Small intestine (tissue), 7 donors: ENCODE data around the gene ROCK2. TPM values are rescaled to one million over a fixed set of nuclear protein-coding genes. Genes with fewer than 3 reads are reported as not detected.

Experiments
- DNase-seq, 2 donors: peaks; one replicate each; pipeline versions ENCODE4 v3.0.0 to v3.0.0-alpha.2; 2013
- FAIRE-seq: peaks from 2 replicates; lab custom pipeline; 2012; peaks lifted over from hg19 to GRCh38; lab: Jason Lieb, UNC
- H3K27ac ChIP-seq, 3 donors: one replicate each; pipeline ENCODE4 v1.5.1; 2013; ENCODE audit warnings: low read length in 2 of 3, mild to moderate bottlenecking in 2 of 3, control low read depth in 1 of 3, inconsistent platforms in 1 of 3, low read depth in 1 of 3, moderate library complexity in 1 of 3
- H3K27me3 ChIP-seq, 3 donors: one replicate each; pipeline ENCODE4 v1.6.1; 2013; ENCODE audit warnings: low read length in 3 of 3, inconsistent platforms in 1 of 3; ENCODE audit not compliant: control insufficient read depth in 3 of 3, insufficient read depth in 3 of 3
- H3K36me3 ChIP-seq, 3 donors: one replicate each; pipeline ENCODE4 v1.6.1; 2013; ENCODE audit warnings: low read length in 3 of 3, inconsistent platforms in 1 of 3, low read depth in 1 of 3, mild to moderate bottlenecking in 1 of 3, moderate library complexity in 1 of 3; ENCODE audit not compliant: control insufficient read depth in 3 of 3, insufficient read depth in 2 of 3
- H3K4me1 ChIP-seq, 3 donors: one replicate each; pipeline ENCODE4 v1.6.1; 2013; ENCODE audit warnings: low read length in 2 of 3, inconsistent platforms in 1 of 3, low read depth in 1 of 3, mild to moderate bottlenecking in 1 of 3, moderate library complexity in 1 of 3; ENCODE audit not compliant: control insufficient read depth in 3 of 3, insufficient read depth in 2 of 3
- H3K4me3 ChIP-seq, 3 donors: one replicate each; pipeline ENCODE4 v1.5.1; 2013; ENCODE audit warnings: low read length in 3 of 3, control low read depth in 1 of 3, inconsistent platforms in 1 of 3, low read depth in 1 of 3, mild to moderate bottlenecking in 1 of 3, moderate library complexity in 1 of 3
- H3K9me3 ChIP-seq, 2 donors: one replicate each; pipeline ENCODE4 v1.6.1; 2013; ENCODE audit warnings: low read depth in 1 of 2, low read length in 1 of 2; ENCODE audit not compliant: control insufficient read depth in 2 of 2, insufficient read depth in 1 of 2
- WGBS, 3 donors: extraction: QIAGEN DNeasy Blood & Tissue Kit; methylation state at CpG; one replicate each; pipeline ENCODE4 v1.1.7; 2013; 5-methylcytosine and 5-hydroxymethylcytosine counted together
- polyA plus RNA-seq, 4 donors: library from polyadenylated mRNA; stranded (reverse) in 3 of 4; unstranded in 1 of 4; fragments of 200-250 nt in 3 of 4; fragments of 120-200 nt in 1 of 4; gene quantifications; one replicate each; pipeline versions ENCODE4 v1.2.1 to v1.2.3, GENCODE V29; 2013
- donor health status: healthy with polysubstance abuse.
- donor health status: control.
- donor health status: control.
- donor health status: Bipolar disorder and iron deficiency.
- donor health status: healthy.

Gene ROCK2
- polyA plus RNA-seq, 4 donors: 12.0 to 53.2 (median 16.0) TPM

- H3K27me3 ChIP-seq: no peaks in the 10 kb centered on the region
- no peak for FAIRE-seq
- WGBS, 3 donors: 61 to 64% (median 63%) methylated on average over 7 of the region's 7 CpGs
- no peaks in the 10 kb centered on the region for H3K36me3 ChIP-seq
- H3K4me3 ChIP-seq: no peak overlapping the region
- peaks cover 0 to 2% of the 10 kb centered on the region in 2 donors for H3K9me3 ChIP-seq
- DNase-seq: no peak
- H3K4me1 ChIP-seq: peaks cover 2 to 40% (median 3%) of the 10 kb centered on the region in 3 donors
- no peak overlapping the region for H3K27ac ChIP-seq
These were observed 20.9 kb upstream of the ROCK2 start for GRCh38 chr2:11365096-11365879.

GRCh38 chr2:11364565-11364887 lies 20.1 kb upstream of the ROCK2 start:
- Histone ChIP-seq H3K4me3 (no peak overlapping the region), H3K36me3 (no peaks in the 10 kb centered on the region), H3K4me1 (peaks cover 2 to 32% (median 3%) of the 10 kb centered on the region in 3 donors), H3K9me3 (no peaks in the 10 kb centered on the region), H3K27ac (no peak overlapping the region), H3K27me3 (no peaks in the 10 kb centered on the region)
- DNase-seq (no peak), FAIRE-seq (no peak)
- WGBS, 3 donors: 92 to 94% (median 93%) methylated on average over 7 of the region's 7 CpGs

DNA sequence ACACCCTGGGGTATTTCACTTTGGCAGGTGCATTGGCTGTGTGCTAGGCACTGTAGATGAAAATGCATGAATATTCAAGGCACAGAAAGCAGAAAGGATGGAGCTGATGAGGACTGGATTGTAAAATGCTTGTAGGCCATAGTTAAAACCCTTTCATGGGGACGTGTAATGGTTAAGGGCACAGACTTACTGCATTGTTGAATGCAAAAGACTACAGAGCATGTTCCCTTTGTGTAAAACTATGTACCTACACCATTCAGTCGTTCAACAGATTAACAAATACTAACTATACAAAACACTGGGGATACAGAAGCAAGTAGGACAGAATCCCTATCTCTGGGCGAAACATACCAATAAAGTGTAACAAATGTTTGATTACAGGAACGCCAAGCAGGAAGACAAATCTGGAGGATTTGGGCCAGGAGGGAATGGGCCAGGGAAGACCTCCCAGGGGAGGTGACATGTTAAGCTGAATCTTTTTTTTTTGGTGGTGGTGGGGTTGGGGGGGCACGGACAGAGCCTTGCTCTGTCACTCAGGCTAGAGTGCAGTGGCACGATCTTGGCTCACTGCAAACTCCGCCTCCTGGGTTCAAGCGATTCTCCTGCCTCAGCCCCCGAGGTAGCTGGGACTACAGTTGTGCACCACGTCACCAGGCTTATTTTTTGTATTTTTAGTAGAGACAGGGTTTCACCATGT lies 19.6 kb upstream of the ROCK2 start:
- 90 to 92% (median 91%) methylated on average over 10 of the region's 10 CpGs for WGBS, 3 donors

DNA sequence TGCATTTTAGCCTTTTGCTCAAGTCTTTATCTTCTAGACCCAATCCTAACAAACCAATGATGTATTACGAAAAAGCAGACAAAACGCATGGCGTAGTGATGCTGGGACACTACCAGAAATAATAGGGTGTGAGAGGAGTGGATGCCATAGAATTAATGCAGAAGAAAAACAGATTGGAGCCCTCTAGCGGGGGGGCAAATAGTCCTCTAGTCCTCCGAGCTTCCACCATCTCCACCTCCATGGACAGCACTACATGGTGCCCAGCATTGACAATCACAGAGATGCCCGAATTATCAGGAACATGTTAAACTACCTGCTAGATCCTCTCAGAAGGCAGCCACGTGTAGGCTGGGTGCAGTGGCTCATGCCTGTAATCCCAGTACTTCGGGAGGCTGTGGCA lies 15.4 kb upstream of the ROCK2 start:
- Histone ChIP-seq H3K4me1 (peaks cover 0 to 34% (median 8%) of the 10 kb centered on the region in 3 donors), H3K27ac (no peak overlapping the region), H3K27me3 (no peaks in the 10 kb centered on the region), H3K36me3 (no peaks in the 10 kb centered on the region), H3K9me3 (no peaks in the 10 kb centered on the region), H3K4me3 (no peak overlapping the region)
- no peak for FAIRE-seq
- WGBS, 3 donors: 76 to 82% (median 77%) methylated on average over 8 of the region's 8 CpGs
- DNase-seq: no peak

More for the DNA sequence above, 19.6 kb upstream of the ROCK2 start:
- Histone ChIP-seq H3K36me3 (no peaks in the 10 kb centered on the region), H3K27me3 (no peaks in the 10 kb centered on the region), H3K27ac (no peak overlapping the region), H3K4me3 (no peak overlapping the region), H3K4me1 (peaks cover 0 to 27% (median 5%) of the 10 kb centered on the region in 3 donors), H3K9me3 (no peaks in the 10 kb centered on the region)
- DNase-seq (no peak), FAIRE-seq (no peak)

DNA sequence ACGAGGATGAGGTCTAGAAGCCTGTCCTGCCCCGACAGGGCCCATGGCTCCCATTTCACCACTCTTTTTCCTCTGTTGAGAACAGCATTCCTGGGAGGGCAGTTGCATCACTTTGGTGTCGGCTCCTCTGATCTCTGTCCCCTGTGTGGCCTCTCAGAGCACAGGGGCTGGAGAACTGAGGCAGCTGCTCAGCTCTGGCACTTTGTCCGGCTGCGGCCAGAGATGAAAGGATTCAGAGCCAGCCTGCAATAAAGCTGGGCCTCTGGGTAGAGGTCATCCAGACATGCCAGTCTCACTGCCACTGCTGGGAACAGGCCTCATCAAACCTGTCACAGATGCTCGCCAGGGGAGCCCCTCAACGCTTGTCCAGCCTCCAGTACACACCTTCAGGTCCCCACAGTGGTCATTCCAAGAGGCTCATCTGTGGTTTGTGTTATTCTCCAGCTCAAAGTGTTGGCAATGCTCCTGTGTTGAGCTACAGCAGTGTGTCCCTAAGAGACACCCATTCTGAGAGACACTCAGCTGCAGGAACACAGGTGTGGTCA lies 13.1 kb upstream of the ROCK2 start:
- H3K36me3 ChIP-seq: no peaks in the 10 kb centered on the region
- H3K9me3 ChIP-seq: no peaks in the 10 kb centered on the region
- WGBS, 3 donors: 22 to 63% (median 51%) methylated on average over 7 of the region's 7 CpGs
- peak in 1 of 2 donors; percentile 90 for DNase-seq
- H3K4me1 ChIP-seq: peaks cover 0 to 35% (median 8%) of the 10 kb centered on the region in 3 donors
- FAIRE-seq: no peak
- no peak overlapping the region for H3K4me3 ChIP-seq
- no peaks in the 10 kb centered on the region for H3K27me3 ChIP-seq
- peak overlapping the region in 1 of 3 donors; percentile 78 for H3K27ac ChIP-seq

DNA sequence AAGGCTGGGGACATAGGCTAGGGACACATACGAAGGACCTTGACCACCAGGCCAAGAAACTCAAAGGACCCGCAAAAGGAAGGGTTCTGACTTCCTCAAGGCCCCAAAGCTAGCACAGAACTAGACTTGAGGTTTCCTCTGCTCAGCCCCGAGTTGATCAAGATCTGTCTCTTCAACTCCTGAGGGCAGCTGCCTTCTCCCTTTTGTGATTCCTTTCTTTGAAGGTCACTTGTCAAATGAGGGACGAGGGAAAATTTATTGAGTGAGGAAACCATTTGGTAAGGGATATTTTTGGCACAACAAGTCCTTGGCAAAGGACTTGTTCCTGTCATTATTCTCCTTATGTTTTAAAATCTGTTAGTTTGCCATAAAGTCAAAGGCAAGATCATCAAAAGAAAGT lies 12.3 kb upstream of the ROCK2 start:
- WGBS, 3 donors: 58 to 72% (median 60%) methylated on average over 4 of the region's 4 CpGs
- Histone ChIP-seq H3K27ac (peak overlapping the region in 1 of 3 donors; percentile 78), H3K27me3 (no peaks in the 10 kb centered on the region), H3K4me1 (peaks cover 0 to 35% (median 8%) of the 10 kb centered on the region in 3 donors), H3K36me3 (no peaks in the 10 kb centered on the region), H3K9me3 (no peaks in the 10 kb centered on the region), H3K4me3 (no peak overlapping the region)
- no peak for FAIRE-seq
- DNase-seq: no peak

- 86 to 90% (median 89%) methylated on average over 11 of the region's 11 CpGs for WGBS, 3 donors
- no peaks in the 10 kb centered on the region for H3K36me3 ChIP-seq
- FAIRE-seq (no peak), DNase-seq (no peak)
- H3K27ac ChIP-seq: no peak overlapping the region
- H3K27me3 ChIP-seq: no peaks in the 10 kb centered on the region
- H3K9me3 ChIP-seq: no peaks in the 10 kb centered on the region
- no peak overlapping the region for H3K4me3 ChIP-seq
- peaks cover 0 to 35% (median 8%) of the 10 kb centered on the region in 3 donors for H3K4me1 ChIP-seq
These were observed 11.0 kb upstream of the ROCK2 start for GRCh38 chr2:11355194-11356053.
